ENCODE results near the gene ASPDH. TPM values are rescaled to one million over a fixed set of nuclear protein-coding genes. Genes with fewer than 3 reads are reported as not detected.

The ASPDH gene
- total RNA-seq, 1 donor from 2014 or later = not detected

GRCh38 chr19:50496189-50497021 is 17.3 kb downstream of the ASPDH start:
- no peak for DNase-seq (ENCODE audit: low spot score)

- DNase-seq (ENCODE audit: low spot score) = no peak
These were observed 18.6 kb downstream of the ASPDH start for GRCh38 chr19:50495020-50495531.

- DNase-seq (ENCODE audit: low spot score) = no peak
These were observed 19.3 kb downstream of the ASPDH start for GRCh38 chr19:50494186-50495019.

GRCh38 chr19:50493171-50493570 is 20.5 kb downstream of the ASPDH start:
- DNase-seq (ENCODE audit: low spot score) = no peak

- no peak for DNase-seq (ENCODE audit: low spot score)
These were observed 21.2 kb downstream of the ASPDH start for GRCh38 chr19:50492303-50493052.

GRCh38 chr19:50490991-50491472 is 22.7 kb downstream of the ASPDH start:
- DNase-seq (ENCODE audit: low spot score) = no peak

- DNase-seq (ENCODE audit: low spot score) = no peak
These were observed 23.3 kb downstream of the ASPDH start for GRCh38 chr19:50490411-50490811.

GRCh38 chr19:50489461-50490011 is 24.2 kb downstream of the ASPDH start:
- DNase-seq (ENCODE audit: low spot score) = no peak

- DNase-seq (ENCODE audit: low spot score) = no peak
These were observed 25.1 kb downstream of the ASPDH start for GRCh38 chr19:50488389-50489194.

- DNase-seq (ENCODE audit: low spot score) = no peak
These were observed 26.7 kb downstream of the ASPDH start for GRCh38 chr19:50486823-50487515.

GRCh38 chr19:50485284-50485955 is 28.3 kb downstream of the ASPDH start:
- DNase-seq (ENCODE audit: low spot score) = no peak

- no peak for DNase-seq (ENCODE audit: low spot score)
These were observed 30.8 kb downstream of the ASPDH start for GRCh38 chr19:50482916-50483315.

GRCh38 chr19:50482271-50482855 is 31.4 kb downstream of the ASPDH start:
- no peak for DNase-seq (ENCODE audit: low spot score)

- DNase-seq (ENCODE audit: low spot score) = no peak
These were observed 32.2 kb downstream of the ASPDH start for GRCh38 chr19:50481351-50482149.

- no peak for DNase-seq (ENCODE audit: low spot score)
These were observed 33.2 kb downstream of the ASPDH start for GRCh38 chr19:50480281-50481111.

- no peak for DNase-seq (ENCODE audit: low spot score)
These were observed 33.9 kb downstream of the ASPDH start for GRCh38 chr19:50479761-50480251.

All from ureter (tissue), 1 donor.